Body of pancreas (tissue), 4 donors: Measurements from ENCODE around the gene ATP2C1. TPM values are rescaled to one million over a fixed set of nuclear protein-coding genes. Genes with fewer than 3 reads are reported as not detected.
A peak's percentile ranks its signal among the peaks of the same experiment; 100 is the strongest.
"Not testable (repeated sequence)": the region's sequence is repeated elsewhere in the genome, so short reads cannot be mapped to it uniquely, and the experiment has no call there.

Source experiments
- ATAC-seq: fragments of 150-250 bp; one replicate; pipeline ENCODE4 v1.9.1; 2016
- DNase-seq, 4 donors: peaks; one replicate each; pipeline ENCODE4 v3.0.0-alpha.2; 2019
- H3K27ac ChIP-seq, 4 donors: fragments of 200-600 bp; sonication (generic); 1 replicate in 3 of 4; 2 replicates in 1 of 4; pipeline versions ENCODE4 v1.5.1 to v1.6.1; 2016 to 2019; ENCODE audit warnings: mild to moderate bottlenecking in 1 of 4, mixed read lengths in 1 of 4, moderate library complexity in 1 of 4
- H3K27me3 ChIP-seq, 2 donors: fragments of 200-600 bp; sonication (generic); one replicate each; pipeline ENCODE4 v1.6.0; 2016; ENCODE audit warnings: mild to moderate bottlenecking in 1 of 2
- H3K36me3 ChIP-seq, 2 donors: fragments of 200-600 bp; sonication (generic); replicated peaks in 1 of 2; 2 replicates each; pipeline ENCODE4 v1.5.1; 2016; ENCODE audit warnings: low read depth in 2 of 2; ENCODE audit not compliant: insufficient read depth in 1 of 2
- H3K4me1 ChIP-seq: fragments of 200-600 bp; sonication (generic); one replicate; pipeline ENCODE4 v1.6.0; 2016
- H3K4me3 ChIP-seq, 2 donors: fragments of 200-600 bp; sonication (generic); 1 replicate in 1 of 2; 2 replicates in 1 of 2; pipeline ENCODE4 v1.5.1; 2016 to 2019
- H3K9me3 ChIP-seq, 3 donors: fragments of 200-600 bp; sonication (generic); 1 replicate in 2 of 3; 2 replicates in 1 of 3; pipeline ENCODE4 v1.5.1; 2016
- POLR2A ChIP-seq, 3 donors: fragments of 450-650 bp; IDR thresholded peaks; one replicate each; pipeline ENCODE4 v1.6.1; 2016; ENCODE audit warnings: antibody characterized with exemption in 3 of 3, mild to moderate bottlenecking in 2 of 3
- WGBS, 2 donors: methylation state at CpG; one replicate each; pipeline ENCODE4 v1.1.5; 2017; 5-methylcytosine and 5-hydroxymethylcytosine counted together
- intact Hi-C: fragments of 100-400 bp; cut with DNase I; formaldehyde crosslinking; loops from one replicate; pipeline ENCODE4 v1.15.1; 2023
- total RNA-seq, 2 donors: library from RNA; depleted of rRNA; stranded (reverse); fragments of >200 nt; gene quantifications; one replicate each; pipeline ENCODE4 v1.1.0, GENCODE V29; 2016
- TF ChIP-seq, protein P1 (sequence below), 7 experiments: fragments of 450-650 bp in 4 of 7; fragments of 200-600 bp in 3 of 7; sonication (generic) in 3 of 7; IDR thresholded peaks; one replicate each; pipeline ENCODE4 v1.5.1; 2016 to 2019; ENCODE audit warnings: antibody characterized with exemption in 7 of 7

Gene ATP2C1
- total RNA-seq, 2 donors from 2014 or later: 36.3 to 47.5 TPM

DNA sequence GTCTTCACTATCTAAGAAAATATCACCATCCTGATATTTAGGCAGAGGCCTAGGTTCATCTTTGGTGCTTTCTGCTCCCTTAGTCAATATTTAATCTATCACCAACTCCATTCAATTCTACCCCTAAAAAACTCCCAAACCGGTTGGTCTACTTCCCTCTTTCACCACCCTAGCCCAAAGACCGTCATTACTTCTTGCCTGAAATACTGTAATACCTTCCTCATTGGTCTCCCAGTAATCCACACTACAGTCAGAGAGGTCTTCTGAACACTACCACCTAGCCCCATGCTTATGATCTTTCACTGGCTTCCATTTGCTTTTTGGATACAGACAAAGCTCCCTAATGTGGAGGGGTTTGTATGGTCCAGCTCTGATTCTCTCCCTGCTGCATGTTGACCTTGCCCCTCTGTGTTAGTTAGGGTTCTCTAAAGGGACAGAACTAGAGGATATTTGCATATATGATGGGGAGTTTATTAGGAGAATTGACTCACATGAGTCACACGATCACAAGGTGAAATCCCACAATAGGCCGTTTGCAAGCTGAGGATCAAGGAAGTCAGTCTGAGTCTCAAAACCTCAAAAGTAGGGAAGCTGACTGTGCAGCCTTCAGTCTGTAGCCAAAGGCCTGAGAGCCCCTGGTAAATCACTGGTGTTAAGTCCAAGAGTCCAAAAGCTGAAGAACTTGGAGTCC, 36.4 kb upstream of the ATP2C1 start:
- 33 to 46% methylated on average over 4 of the region's 4 CpGs for WGBS, 2 donors
- peak in 1 of 4 donors; percentile 22 for DNase-seq
- no peak overlapping the region for H3K27ac ChIP-seq
- no peaks in the 10 kb centered on the region for H3K27me3 ChIP-seq
- H3K4me3 ChIP-seq: no peak overlapping the region
- intact Hi-C loops: no loop called here
- no peaks in the 10 kb centered on the region for H3K4me1 ChIP-seq
- TF ChIP-seq POLR2A (IDR thresholded peaks at IDR 0.05): no peak
- TF ChIP-seq, protein P1, sequence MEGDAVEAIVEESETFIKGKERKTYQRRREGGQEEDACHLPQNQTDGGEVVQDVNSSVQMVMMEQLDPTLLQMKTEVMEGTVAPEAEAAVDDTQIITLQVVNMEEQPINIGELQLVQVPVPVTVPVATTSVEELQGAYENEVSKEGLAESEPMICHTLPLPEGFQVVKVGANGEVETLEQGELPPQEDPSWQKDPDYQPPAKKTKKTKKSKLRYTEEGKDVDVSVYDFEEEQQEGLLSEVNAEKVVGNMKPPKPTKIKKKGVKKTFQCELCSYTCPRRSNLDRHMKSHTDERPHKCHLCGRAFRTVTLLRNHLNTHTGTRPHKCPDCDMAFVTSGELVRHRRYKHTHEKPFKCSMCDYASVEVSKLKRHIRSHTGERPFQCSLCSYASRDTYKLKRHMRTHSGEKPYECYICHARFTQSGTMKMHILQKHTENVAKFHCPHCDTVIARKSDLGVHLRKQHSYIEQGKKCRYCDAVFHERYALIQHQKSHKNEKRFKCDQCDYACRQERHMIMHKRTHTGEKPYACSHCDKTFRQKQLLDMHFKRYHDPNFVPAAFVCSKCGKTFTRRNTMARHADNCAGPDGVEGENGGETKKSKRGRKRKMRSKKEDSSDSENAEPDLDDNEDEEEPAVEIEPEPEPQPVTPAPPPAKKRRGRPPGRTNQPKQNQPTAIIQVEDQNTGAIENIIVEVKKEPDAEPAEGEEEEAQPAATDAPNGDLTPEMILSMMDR (IDR thresholded peaks at IDR 0.05): no peak
- H3K9me3 ChIP-seq: no peaks in the 10 kb centered on the region
- no peaks in the 10 kb centered on the region for H3K36me3 ChIP-seq
- no peak for ATAC-seq

DNA sequence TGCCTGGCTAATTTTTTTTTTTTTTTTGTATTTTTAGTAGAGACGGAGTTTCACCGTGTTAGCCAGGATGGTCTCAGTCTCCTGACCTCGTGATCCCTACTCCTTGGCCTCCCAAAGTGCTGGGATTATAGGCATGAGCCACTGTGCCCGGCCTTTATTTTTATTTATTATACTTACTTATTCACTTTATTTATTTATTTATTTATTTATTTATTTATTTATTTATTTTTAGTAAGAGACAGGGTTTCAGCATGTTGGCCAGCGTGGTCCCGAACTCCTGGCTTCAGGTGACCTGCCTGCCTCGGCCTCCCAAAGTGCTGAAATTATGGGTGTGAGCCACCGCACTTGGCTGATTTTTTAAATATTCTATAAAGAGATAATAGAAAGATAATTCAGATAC, 31.8 kb upstream of the ATP2C1 start:
- H3K4me1 ChIP-seq, H3K9me3 ChIP-seq, DNase-seq, H3K36me3 ChIP-seq, H3K27ac ChIP-seq, intact Hi-C loops, ATAC-seq, H3K27me3 ChIP-seq, H3K4me3 ChIP-seq: not testable (repeated sequence)
- WGBS, 2 donors: 94 to 97% methylated on average over 8 of the region's 8 CpGs

DNA sequence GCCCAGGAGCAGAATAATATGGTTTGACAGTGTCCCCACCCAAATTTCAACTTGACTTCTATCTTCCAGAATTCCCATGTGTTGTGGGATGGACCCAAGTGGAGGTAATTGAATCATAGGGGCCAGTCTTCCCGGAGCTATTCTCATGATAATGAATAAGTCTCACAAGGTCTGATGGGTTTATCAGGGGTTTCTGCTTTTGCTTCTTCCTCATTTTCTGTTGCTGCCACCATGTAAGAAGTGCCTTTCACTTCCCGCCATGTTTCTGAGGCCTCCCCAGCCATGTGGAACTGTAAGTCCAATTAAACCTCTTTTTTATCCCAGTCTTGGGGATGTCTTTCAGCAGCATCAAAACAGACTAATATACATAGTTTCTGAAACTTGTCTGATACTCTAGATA, 28.4 kb upstream of the ATP2C1 start:
- TF ChIP-seq POLR2A (IDR thresholded peaks at IDR 0.05): no peak
- TF ChIP-seq, protein P1 (IDR thresholded peaks at IDR 0.05): no peak

DNA sequence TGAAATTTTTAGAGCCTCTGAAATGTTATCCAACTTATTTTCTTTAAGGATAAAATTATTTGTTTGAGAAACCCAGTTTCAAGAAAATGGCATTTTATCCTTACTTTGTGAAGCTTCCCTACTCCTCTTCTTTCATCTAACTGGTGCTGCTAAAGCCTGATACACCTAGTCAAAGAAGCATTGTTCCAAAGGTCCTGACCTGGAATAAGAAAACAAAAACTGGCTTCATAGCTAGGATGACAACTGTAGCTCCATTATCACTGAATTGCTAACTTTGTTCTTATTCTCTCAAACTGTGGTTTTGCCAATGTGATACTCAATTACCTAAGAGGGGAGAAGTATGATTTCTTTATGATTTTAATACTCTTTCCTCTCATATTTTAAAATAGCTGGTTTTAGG, 27.6 kb upstream of the ATP2C1 start:
- Histone ChIP-seq H3K9me3 (no peaks in the 10 kb centered on the region), H3K36me3 (no peaks in the 10 kb centered on the region), H3K4me3 (no peak overlapping the region), H3K27me3 (no peaks in the 10 kb centered on the region), H3K4me1 (no peaks in the 10 kb centered on the region), H3K27ac (no peak overlapping the region)
- no peak for ATAC-seq
- TF ChIP-seq, protein P1 (IDR thresholded peaks at IDR 0.05): no peak
- no peak for TF ChIP-seq POLR2A (IDR thresholded peaks at IDR 0.05)
- intact Hi-C loops: no loop called here
- no peak for DNase-seq

More for the DNA sequence above, 28.4 kb upstream of the ATP2C1 start:
- DNase-seq: no peak
- 81 to 93% methylated on average over 2 of the region's 2 CpGs for WGBS, 2 donors
- no peaks in the 10 kb centered on the region for H3K4me1 ChIP-seq
- intact Hi-C loops: no loop called here
- H3K9me3 ChIP-seq: no peaks in the 10 kb centered on the region
- no peaks in the 10 kb centered on the region for H3K36me3 ChIP-seq
- no peak overlapping the region for H3K27ac ChIP-seq
- ATAC-seq: no peak
- H3K4me3 ChIP-seq: no peak overlapping the region
- H3K27me3 ChIP-seq: no peaks in the 10 kb centered on the region

DNA sequence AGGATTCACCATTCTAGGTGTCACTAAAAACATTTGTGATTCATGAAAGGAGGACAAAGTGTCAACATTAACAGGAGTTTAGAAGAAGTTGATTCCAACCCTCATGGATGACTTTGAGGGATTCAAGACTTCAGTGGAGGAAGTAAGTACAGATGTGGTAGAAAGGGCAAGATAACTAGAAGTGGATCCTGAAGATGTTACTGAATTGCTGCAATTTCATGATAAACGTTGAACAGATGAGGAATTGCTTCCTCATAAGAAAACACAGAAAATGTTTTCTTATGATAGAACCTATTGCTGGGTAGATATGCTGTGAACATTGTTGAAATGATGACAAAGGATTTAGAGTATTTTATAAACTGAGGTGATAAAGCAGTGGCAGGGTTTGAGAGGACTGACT, 23.5 kb upstream of the ATP2C1 start:
- H3K9me3 ChIP-seq: no peaks in the 10 kb centered on the region
- ATAC-seq (no peak), DNase-seq (no peak)
- no peaks in the 10 kb centered on the region for H3K4me1 ChIP-seq
- no peaks in the 10 kb centered on the region for H3K36me3 ChIP-seq
- TF ChIP-seq, protein P1 (IDR thresholded peaks at IDR 0.05): no peak
- TF ChIP-seq POLR2A (IDR thresholded peaks at IDR 0.05): no peak
- H3K27ac ChIP-seq: no peak overlapping the region
- 28 to 32% methylated on average over 1 of the region's 1 CpG for WGBS, 2 donors
- intact Hi-C loops: no loop called here
- no peaks in the 10 kb centered on the region for H3K27me3 ChIP-seq
- no peak overlapping the region for H3K4me3 ChIP-seq
